CD4-positive, alpha-beta T cell treated with Interferon gamma for 1 hour (primary cell): ENCODE data around the gene HMCN2.

Source experiments
- DNase-seq: peaks from one replicate; pipeline ENCODE4 v3.0.0-alpha.2; 2020

Gene HMCN2

DNA sequence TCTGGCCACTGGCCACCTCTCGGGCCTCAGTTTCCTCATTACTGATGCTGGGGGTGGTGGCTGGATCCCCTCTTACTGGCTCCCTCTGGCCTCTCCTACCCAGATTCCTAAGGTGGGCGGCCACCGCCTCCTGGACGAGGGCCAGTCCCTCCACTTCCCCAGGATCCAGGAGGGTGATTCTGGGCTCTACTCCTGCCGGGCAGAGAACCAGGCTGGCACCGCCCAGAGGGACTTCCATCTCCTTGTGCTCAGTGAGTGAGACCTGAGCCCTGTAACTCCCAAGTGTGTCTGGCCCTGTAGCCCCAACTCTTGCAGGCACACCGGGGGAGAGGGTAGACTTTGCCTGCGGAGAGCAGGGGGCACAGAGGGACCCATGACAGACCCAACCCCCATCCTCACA lies 83.3 kb downstream of the HMCN2 start:
- no peak for DNase-seq

DNA sequence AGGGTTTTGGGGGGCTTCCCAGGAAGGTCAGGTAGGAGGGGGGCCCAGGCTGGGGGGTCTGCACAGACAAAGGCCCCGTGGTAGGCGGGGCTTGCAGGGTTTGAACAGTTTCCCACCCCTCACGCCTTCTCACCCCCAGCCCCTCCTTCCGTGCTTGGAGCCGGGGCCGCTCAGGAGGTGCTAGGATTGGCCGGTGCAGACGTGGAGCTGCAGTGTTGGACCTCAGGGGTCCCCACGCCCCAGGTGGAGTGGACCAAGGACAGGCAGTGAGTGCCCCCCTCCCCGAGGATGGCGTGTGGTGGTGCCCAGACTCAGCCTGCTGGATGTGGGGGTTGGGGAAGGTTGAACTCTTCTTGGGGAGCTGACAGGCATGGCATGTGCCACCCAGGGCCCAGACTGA lies 83.8 kb downstream of the HMCN2 start:
- no peak for DNase-seq

DNA sequence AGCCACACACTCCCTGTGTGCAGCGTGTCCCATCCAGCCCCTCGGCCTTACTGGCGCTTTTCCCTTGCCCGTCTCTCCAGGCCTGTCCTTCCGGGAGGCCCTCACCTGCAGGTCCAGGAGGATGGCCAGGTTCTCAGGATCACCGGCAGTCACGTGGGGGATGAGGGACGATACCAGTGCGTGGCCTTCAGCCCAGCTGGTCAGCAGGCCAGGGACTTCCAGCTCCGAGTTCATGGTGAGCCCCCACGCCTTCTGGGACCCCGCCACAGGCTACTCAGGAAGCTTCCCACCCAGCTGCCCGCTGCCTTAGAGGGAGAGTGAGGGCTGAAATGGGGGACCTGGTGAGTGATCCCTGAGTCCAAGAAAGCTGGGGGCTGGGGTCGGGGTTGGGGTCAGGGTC lies 85.8 kb downstream of the HMCN2 start:
- no peak for DNase-seq

DNA sequence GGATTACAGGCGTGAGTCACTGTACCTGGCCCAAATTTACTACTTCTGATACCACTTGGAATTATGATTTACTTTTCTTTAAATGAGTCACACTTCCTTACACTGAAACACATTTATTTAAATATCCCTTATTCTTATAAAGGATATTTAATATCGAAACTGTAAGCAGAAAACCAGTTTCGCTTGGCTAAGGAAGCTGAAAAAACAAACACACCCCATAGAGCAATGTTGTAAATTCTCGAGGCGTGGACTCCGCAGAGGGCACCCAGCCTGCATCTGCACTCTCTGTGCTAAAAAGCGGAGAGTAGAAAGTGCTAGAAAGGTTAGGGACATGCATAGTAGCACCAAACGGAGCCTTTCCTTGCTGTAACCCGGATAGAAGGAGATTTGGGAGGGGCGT lies 86.5 kb downstream of the HMCN2 start:
- DNase-seq = no peak

DNA sequence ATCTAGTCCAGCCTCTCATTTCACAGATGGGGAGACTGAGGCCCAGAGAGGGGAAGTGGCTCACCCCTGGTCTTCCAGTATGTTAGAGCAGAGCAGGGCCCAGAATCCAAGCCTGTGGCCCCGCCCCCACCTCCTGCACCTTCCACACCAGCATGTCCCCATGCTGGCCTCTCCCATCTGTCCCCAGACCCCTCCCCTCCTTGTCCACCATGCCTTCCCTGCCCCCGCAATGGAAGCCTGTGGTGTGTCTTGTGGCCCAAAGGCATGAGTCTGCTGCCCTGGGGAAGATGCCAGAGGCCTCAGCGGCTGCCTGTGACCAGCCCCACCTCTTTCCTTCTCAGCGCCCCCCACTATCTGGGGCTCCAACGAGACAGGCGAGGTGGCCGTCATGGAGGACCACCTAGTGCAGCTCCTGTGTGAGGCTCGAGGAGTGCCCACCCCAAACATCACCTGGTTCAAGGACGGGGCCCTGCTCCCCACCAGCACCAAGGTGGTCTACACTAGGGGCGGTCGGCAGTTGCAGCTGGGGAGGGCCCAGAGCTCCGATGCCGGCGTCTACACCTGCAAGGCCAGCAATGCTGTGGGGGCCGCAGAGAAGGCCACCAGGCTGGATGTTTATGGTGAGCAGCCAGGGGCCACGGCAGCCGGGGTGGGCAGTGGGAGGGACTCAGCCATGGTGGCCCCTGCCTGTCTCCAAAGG lies 87.2 kb downstream of the HMCN2 start:
- DNase-seq = no peak

DNA sequence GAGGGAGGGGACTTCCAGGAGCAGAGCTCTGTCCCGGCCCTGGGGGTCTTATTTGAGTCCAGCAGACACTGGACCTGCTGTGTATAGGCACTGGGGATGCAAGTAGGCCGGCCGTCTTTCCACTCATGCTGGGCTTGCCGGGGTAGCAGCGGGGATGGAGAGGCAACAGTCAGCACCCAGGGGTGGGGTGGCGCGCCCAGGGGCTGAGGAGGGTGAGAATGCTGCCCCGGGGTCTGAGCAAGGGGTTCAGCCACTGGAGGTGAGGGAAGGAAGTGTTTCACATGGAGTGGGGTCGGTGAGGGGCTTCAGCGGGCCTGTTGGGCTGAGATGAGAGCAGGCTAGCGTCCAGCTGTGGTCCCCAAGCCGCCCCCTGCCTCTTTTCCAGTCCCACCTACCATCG lies 88.8 kb downstream of the HMCN2 start:
- no peak for DNase-seq

DNA sequence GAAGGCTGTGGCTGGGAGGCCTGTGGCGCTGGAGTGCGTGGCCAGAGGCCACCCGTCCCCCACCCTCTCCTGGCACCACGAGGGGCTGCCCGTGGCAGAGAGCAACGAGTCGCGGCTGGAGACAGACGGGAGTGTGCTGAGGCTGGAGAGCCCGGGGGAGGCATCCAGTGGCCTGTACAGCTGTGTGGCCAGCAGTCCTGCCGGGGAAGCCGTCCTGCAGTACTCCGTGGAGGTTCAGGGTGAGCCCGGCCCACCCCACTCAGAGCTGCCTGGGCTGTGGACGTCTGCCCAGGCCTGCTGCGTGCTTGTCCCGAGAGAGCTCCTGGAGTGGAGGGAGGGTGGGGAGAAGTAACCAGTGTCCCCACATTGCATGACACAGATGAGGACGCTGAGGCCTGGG lies 89.2 kb downstream of the HMCN2 start:
- DNase-seq = no peak

DNA sequence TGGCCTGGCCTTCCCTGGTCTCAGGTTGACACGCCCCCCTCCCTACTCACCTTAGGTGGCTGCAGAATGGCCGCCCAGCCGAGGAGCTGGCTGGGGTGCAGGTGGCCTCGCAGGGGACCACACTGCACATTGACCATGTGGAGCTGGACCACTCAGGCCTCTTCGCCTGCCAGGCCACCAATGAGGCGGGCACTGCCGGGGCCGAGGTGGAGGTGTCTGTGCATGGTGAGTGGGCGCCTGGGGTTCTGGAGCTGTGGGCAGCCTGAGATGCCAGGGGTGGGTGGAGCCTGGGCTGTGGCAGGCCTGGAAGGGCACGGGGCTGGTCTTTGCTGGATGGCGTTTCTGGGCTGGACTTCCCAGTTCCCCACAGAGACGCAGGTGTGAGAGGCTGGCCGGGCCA lies 90.5 kb downstream of the HMCN2 start:
- no peak for DNase-seq

DNA sequence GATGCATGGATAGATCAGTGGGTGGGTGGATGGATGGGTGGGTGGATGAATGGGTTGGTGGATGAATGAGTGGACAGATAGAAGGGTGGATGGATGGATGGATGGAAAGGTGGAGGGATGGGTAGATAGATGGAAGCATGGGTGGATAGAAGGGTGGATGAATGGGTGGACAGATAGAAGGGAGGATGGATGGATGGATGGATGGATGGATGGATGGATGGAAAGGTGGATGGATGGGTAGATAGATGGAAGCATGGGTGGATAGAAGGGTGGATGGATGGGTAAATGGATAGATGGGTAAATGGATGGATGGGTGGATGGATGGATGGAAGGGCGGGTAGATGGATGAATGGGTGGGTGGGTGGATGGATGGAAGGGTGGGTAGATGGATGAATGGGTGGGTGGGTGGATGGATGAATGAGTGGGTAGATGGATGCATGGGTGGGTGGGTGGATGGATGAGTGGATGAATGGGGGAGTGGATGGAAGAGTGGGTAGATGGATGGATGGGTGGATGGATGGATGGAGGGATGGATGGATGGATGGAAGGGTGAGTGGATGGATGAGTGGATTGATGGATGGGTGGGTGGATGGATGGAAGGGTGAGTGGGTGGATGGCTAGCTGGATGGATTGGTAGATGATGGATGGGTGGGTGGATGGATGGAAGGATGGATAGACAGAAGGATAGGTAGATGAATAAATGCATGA lies 91.5 kb downstream of the HMCN2 start:
- no peak for DNase-seq

DNA sequence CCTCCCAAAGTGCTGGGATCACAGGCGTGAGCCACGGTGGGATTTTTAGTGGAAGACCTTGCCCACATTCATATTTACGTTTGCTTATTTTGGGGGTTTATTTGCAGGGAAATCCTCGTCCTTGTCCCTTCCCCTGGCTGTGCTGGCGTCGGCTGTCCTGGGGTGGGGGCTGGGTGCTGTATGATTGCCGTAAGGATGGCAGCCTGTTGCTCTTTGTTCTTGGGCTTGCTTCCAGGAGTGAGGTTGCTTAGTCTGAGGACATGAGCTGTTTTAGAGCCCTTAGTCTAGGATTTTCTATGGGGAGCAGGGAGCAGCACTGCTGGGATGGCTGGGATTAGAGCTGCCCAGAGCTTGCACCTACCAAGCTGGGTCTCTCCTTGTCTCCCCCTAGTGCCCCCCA lies 93.4 kb downstream of the HMCN2 start:
- no peak for DNase-seq

DNA sequence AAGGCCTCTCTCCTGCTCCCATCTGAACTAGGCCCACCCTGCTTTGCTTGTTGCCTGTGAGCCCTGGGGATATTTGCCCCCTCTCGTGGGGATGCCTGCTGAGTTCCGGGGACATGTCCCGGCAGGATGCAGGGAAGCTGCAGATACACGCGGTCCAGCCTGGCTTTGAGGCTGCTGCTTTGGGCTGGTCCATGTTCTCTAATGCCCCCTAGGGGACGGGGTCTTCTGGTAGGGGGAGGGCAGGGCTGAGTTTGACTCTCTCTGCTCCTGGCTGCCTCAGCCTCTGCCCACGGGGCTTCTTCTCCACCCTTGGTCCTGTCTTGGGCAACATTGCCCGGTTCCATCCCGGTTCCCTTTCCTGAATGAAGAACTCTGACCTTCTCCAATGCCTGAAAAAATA lies 94.3 kb downstream of the HMCN2 start:
- DNase-seq = no peak

DNA sequence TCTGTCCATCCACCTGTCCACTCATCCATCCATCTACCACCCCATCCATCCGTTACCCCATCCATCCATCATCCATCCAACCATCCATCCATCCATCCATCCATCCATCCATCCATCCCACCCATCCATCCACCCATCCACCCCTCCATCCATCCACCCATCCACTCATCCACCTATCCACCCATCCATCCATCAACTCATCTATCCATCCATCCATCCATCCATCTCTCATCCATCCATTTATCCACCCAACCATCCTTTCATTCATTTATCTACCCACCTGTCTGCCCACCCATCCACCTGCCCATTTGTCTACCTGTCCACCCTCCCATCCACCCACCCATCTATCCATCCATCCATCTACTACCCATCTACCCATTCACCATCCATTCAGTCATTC lies 95.1 kb downstream of the HMCN2 start:
- DNase-seq = no peak

DNA sequence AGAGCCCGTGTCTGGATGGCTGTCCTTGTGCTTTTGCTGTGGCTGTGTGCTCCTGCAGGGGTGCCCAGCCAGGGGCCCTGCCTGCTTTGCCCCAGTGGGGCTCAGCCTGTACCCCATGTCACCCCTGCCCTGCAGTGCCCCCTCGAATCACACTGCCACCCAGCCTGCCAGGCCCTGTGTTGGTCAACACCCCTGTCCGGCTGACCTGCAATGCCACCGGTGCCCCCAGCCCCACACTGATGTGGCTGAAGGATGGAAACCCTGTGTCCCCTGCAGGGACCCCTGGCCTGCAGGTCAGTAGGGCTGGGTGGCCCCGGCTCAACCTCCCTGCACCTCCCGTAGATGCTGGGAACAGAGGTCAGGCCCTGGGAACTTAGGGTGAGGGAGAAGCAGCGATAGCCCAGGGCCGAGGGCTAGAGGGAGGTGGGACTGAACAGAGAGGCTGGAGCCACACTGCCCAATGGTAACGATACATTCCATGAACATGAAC lies 96.4 kb downstream of the HMCN2 start:
- no peak for DNase-seq

DNA sequence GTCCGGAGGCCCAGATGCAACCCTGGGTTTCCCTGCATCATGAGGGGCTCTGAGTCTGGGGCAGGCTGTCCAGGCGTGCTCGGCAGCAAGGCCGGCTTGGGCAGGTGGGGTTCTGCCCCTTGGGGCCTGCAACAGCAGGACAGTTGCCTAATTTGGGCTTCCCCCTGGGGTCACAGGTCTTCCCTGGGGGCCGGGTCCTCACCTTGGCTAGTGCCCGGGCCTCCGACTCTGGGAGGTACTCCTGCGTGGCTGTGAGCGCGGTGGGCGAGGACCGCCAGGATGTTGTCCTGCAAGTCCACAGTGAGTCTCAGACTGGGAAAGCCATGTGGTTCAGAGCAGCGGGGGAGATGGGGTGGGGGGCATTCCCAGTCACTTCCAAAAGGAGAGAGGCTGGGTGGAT lies 97.1 kb downstream of the HMCN2 start:
- DNase-seq = no peak

DNA sequence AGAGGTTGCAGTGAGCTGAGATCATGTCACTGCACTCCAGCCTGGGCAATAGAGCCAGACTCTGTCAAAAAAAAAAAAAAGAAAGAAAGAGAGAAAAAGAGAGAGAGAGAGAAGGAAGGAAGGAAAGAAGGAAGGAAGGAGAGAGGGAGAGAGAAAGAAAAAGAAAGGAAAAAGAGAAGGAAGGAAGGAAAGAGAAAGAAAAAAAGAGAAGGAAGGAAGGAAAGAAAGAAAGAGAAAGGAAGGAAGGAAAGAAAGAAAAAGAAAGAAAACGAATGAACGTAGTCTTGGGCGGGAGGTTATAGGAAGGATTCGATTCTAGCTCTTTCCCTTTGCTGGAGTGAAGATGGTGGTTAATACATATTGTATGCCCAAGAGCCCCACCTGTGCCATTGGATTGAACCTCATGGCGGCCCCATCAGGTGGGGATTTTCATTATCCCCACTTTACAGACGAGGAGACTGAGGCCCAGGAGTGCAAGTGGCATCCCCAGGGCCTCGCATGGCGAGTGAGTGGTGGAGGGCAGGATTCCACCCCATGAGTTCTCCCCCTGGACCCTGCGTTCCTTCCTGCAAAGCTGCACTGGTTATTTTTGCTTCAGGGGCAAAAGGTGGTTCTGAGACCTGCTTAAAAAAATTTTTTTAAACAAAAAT lies 98.3 kb downstream of the HMCN2 start:
- DNase-seq = no peak

DNA sequence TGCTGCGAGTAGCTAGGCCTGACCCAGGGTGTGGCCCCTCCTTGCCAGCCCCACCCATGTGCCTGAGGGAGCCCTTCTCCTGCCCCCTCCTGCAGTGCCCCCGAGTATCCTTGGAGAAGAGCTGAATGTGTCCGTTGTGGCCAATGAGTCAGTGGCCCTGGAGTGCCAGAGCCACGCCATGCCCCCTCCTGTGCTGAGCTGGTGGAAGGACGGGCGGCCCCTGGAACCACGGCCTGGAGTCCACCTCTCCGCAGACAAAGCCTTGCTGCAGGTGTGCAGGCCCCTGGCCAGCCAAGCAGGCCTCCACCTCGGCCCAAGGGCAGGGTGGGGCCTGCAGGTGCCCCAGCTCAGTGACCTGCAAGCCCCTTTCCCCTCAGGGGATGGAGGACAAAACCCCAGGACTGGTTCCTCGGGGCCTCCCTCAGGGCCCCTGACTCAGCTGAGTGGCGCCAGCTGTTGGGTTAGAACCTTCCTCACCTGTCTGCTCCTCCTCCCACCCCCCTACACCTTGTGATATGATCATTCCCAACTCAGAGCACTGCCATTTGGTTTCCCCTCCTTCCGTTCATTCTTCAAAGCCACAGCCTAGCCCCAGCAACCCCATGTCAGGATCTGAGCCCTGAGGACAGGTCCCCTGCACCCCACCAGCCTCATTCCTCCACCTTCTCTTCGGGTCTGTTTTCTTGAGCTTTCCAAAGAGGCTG lies 99.2 kb downstream of the HMCN2 start:
- no peak for DNase-seq

DNA sequence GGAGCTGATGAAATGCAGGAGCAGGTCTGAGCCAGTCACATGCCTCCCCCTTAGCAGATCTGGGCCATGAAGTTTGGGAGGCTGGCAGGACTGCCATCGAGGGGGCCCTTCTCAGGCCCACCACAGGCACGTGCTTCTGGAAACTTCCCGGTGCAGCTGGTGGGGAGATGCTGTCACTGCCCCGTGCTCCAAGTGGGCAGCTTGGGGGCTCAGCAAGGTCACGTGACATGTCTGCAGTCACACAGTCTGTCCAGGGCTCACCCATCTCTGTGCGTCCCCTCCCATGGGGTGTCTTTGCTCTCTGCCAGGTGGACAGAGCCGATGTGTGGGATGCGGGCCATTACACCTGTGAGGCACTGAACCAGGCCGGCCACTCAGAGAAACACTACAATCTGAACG lies 99.8 kb downstream of the HMCN2 start:
- DNase-seq = no peak

DNA sequence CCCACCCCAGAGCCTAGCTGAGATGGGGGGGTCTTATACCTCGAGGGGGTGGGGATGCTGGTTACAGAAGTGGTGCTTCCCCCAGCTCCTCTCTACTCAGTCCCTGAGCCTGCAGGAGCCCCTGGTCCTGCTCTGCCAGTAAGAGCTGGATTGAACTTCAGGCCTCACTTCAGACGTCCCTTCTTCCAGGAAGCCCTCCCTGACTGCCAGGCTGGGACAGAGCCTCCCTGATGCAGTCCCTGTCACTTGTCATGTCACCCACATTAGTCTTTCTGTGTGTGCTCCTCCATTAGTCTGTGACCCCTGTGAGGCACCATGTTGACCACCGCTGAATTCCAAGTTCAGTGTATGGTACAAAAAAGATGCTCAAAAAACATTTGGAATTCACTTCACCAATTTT lies 100.5 kb downstream of the HMCN2 start:
- no peak for DNase-seq

DNA sequence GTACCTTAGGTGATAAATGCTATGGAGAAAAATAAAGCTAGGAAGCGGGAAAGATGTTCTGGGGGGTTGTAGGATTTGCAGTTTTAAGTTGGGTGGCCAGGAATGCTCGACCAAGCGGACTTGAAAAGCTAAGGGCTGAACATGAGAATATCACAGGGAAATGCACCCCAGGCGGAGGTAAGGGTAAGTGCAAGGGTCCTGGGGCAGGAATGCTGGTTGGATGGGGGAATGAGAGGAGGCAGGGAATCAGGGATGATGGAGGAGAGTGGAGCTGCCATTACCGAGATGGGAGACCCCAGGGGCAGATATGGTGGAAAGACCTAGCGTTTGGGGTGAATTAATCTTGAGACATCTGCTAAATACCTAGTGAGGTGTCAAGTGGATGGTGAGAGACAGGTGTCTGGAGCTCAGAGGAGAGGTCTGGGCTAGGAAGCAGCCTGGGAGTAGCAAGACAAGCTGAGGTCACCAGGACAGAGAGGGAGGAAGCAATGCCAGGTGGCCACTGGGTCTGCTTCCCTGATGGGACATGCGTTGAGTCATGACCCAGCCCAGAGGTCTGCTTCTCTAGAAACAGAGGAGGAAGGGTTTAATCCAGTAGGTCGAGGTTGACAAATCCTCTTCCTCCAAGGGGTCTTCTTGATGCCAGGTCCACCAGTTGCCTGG lies 101.5 kb downstream of the HMCN2 start:
- DNase-seq = no peak

DNA sequence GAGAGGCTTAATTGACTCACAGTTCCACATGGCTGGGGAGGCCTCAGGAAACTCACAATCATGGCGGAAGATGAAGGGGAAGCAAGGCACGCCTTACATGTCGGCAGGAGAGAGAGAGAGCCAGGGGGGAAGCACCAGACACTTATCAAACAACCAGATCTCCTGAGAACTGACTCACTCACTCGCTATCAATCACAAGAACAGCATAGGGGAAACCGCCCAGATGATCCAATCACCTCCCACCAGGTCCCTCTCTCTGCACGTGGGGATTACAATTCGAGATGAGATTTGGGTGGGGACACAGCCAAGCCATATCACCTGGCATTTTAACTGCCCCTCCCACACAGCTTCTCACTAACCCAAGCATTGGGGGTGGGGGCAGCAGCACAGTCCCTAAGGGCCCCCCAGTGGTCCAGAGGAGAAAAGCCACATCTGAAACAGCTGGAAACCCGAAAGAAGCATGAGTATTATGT lies 103.1 kb downstream of the HMCN2 start:
- DNase-seq = no peak

DNA sequence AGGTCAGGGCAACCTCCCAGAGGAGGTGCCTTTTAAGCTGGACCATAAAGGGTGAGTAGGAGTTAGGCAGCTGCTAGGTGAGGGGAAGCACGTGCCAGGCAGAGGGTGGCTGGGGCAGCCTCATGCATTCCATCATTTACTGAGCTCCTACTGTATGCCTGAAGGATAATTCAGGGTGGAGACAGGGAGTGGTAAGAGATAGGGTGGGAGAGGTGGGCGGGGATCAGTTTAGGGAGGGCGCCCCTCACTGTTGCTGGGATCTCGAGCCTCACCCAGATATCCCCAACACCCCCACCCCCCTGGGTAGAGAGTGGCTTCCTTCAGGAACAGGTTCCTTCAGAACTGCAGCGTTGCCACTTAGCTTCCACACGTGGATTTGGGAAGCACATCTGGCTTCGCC lies 104.7 kb downstream of the HMCN2 start:
- no peak for DNase-seq

DNA sequence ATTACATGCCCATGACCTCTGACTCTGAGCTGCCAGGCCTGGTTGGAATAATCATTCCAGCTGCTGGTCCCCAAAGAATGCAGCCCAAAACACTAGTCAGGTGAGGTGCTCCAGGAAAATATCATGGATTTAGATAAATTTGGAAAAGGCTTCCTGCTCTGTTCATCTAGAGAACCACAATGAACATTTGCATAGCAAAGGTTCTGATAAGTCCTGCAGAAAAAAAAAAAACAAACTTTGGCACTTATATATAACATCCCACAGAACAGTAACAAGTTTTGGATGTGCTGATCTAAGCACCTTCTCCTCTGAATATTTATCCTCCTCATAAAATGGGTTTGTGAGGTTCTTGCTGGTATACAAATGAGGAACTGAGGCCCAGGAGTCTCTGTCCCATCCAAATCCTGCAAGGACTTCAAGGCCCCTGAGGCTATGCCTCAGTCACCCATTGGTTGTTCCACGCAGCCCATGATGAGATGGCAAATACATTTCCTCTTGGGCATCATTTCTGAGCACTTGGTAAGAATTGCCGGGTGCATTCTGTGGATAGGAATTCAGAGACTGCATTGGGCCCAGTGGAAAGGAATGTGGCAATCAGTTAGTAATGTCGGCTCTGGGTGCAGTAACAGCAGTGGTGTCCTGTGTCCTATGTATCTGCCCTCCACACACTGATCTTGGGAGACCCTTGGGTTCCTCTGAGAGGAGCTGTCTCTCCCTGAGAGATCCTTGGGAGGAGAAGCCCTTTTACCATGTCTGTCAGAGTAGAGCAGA lies 105.8 kb downstream of the HMCN2 start:
- no peak for DNase-seq
